CD14-positive monocyte (primary cell): ENCODE measurements around the gene ST8SIA3. TPM values are rescaled to one million over a fixed set of nuclear protein-coding genes. Genes with fewer than 3 reads are reported as not detected.
"Not testable (repeated sequence)": the region's sequence is repeated elsewhere in the genome, so short reads cannot be mapped to it uniquely, and the experiment has no call there.

Experiments
- DNase-seq, 3 donors: peaks; one replicate each; pipeline ENCODE4 v3.0.0-alpha.2; 2011 to 2022
- H2AFZ ChIP-seq: 2 replicates; pipeline ENCODE4 v1.6.0; 2012; ENCODE audit warnings: mild to moderate bottlenecking, low read depth, low read length, inconsistent platforms; ENCODE audit not compliant: insufficient read depth, poor library complexity, severe bottlenecking
- H3K27ac ChIP-seq, 2 donors: 1 replicate in 1 of 2; 2 replicates in 1 of 2; pipeline ENCODE4 v1.5.1; 2012 to 2013; ENCODE audit warnings: low read length in 2 of 2, control low read depth in 1 of 2, inconsistent platforms in 1 of 2, low read depth in 1 of 2, mild to moderate bottlenecking in 1 of 2
- H3K27me3 ChIP-seq, 2 donors: one replicate each; pipeline versions ENCODE4 v1.6.0 to v1.6.1; 2011 to 2013; ENCODE audit warnings: low read length in 2 of 2; ENCODE audit not compliant: control insufficient read depth in 2 of 2, insufficient read depth in 2 of 2
- H3K36me3 ChIP-seq, 2 donors: replicated peaks in 1 of 2; 1 replicate in 1 of 2; 2 replicates in 1 of 2; pipeline versions ENCODE4 v1.5.1 to v1.6.1; 2012 to 2013; ENCODE audit warnings: low read length in 2 of 2, control low read depth in 1 of 2, inconsistent platforms in 1 of 2, mild to moderate bottlenecking in 1 of 2; ENCODE audit not compliant: insufficient read depth in 2 of 2, control insufficient read depth in 1 of 2
- H3K4me1 ChIP-seq, 2 donors: 1 replicate in 1 of 2; 2 replicates in 1 of 2; pipeline versions ENCODE4 v1.5.1 to v1.6.1; 2012 to 2013; ENCODE audit warnings: low read length in 2 of 2, control low read depth in 1 of 2, inconsistent platforms in 1 of 2, mild to moderate bottlenecking in 1 of 2, moderate library complexity in 1 of 2; ENCODE audit not compliant: insufficient read depth in 2 of 2, control insufficient read depth in 1 of 2
- H3K4me2 ChIP-seq: replicated peaks from 2 replicates; pipeline ENCODE3; 2012; ENCODE audit warnings: low read length, moderate library complexity, mild to moderate bottlenecking; ENCODE audit not compliant: poor library complexity, severe bottlenecking; ENCODE audit errors: extremely low read depth
- H3K4me3 ChIP-seq, 3 experiments: fragments of 200-600 bp in 1 of 3; sonication (generic) in 1 of 3; replicated peaks in 1 of 3; 1 replicate in 2 of 3; 2 replicates in 1 of 3; pipeline ENCODE4 v1.5.1; 2011 to 2013; ENCODE audit warnings: low read length in 3 of 3, mild to moderate bottlenecking in 3 of 3, control low read depth in 2 of 3, low read depth in 2 of 3, inconsistent platforms in 1 of 3, moderate library complexity in 1 of 3
- H3K79me2 ChIP-seq: 2 replicates; pipeline ENCODE4 v1.6.0; 2012; ENCODE audit warnings: mild to moderate bottlenecking, control low read depth, inconsistent platforms, low read length, moderate library complexity; ENCODE audit not compliant: insufficient read depth
- H3K9ac ChIP-seq: 2 replicates; pipeline ENCODE4 v1.6.0; 2017; ENCODE audit warnings: low read length, mild to moderate bottlenecking; ENCODE audit not compliant: insufficient read depth, poor library complexity, severe bottlenecking
- H3K9me3 ChIP-seq, 2 donors: replicated peaks in 1 of 2; 1 replicate in 1 of 2; 2 replicates in 1 of 2; pipeline versions ENCODE4 v1.5.1 to v1.6.1; 2012 to 2013; ENCODE audit warnings: low read length in 2 of 2, control low read depth in 1 of 2; ENCODE audit not compliant: control insufficient read depth in 1 of 2, insufficient read depth in 1 of 2
- H4K20me1 ChIP-seq: 2 replicates; pipeline ENCODE4 v1.6.0; 2012; ENCODE audit warnings: mild to moderate bottlenecking, low read length, control low read depth, moderate library complexity; ENCODE audit not compliant: insufficient read depth
- H3K27ac Mint-ChIP-seq, 7 donors: one replicate each; pipeline ENCODE4 v1.8.0; 2020; ENCODE audit warnings: mild to moderate bottlenecking in 7 of 7, mixed read lengths in 7 of 7, moderate library complexity in 6 of 7, inconsistent platforms in 2 of 7
- H3K27me3 Mint-ChIP-seq, 3 donors: one replicate each; pipeline ENCODE4 v1.8.0; 2021 to 2022; ENCODE audit warnings: low read depth in 3 of 3, mild to moderate bottlenecking in 3 of 3, mixed read lengths in 3 of 3, moderate library complexity in 3 of 3, inconsistent platforms in 1 of 3
- H3K36me3 Mint-ChIP-seq, 2 donors: one replicate each; pipeline ENCODE4 v1.8.0; 2020; ENCODE audit warnings: mixed read lengths in 2 of 2, inconsistent platforms in 1 of 2, mild to moderate bottlenecking in 1 of 2
- H3K4me1 Mint-ChIP-seq: one replicate; pipeline ENCODE4 v1.8.0; 2020; ENCODE audit warnings: mild to moderate bottlenecking, mixed read lengths
- H3K4me3 Mint-ChIP-seq, 2 donors: one replicate each; pipeline ENCODE4 v1.8.0; 2020; ENCODE audit warnings: mild to moderate bottlenecking in 2 of 2, mixed read lengths in 2 of 2, moderate library complexity in 1 of 2
- H3K9me3 Mint-ChIP-seq, 7 donors: one replicate each; pipeline ENCODE4 v1.8.0; 2020 to 2022; ENCODE audit warnings: mixed read lengths in 7 of 7, mild to moderate bottlenecking in 6 of 7, moderate library complexity in 6 of 7, inconsistent platforms in 2 of 7
- WGBS: methylation state at CpG from one replicate; pipeline ENCODE4 v1.1.5; 2013; ENCODE audit warnings: missing lambda C conversion rate; ENCODE audit not compliant: insufficient coverage; 5-methylcytosine and 5-hydroxymethylcytosine counted together
- intact Hi-C, 2 donors: fragments of 100-400 bp; cut with micrococcal nuclease; formaldehyde crosslinking; loops; one replicate each; pipeline versions ENCODE4 v1.15.0 to v1.15.1; 2023
- polyA plus RNA-seq, 3 donors: library from polyadenylated mRNA; depleted of rRNA in 1 of 3; unstranded in 2 of 3; stranded (reverse) in 1 of 3; fragments of 300-500 nt in 2 of 3; fragments of >200 nt in 1 of 3; fragmentation: Illumina TruSeq in 2 of 3; gene quantifications; 1 replicate in 2 of 3; 2 replicates in 1 of 3; pipeline ENCODE4 v1.2.3, GENCODE V29; 2012 to 2021
- TF ChIP-seq, protein P1 (sequence below): fragments of 200-600 bp; IDR thresholded peaks from one replicate; pipeline ENCODE4 v1.8.0; 2022; ENCODE audit warnings: antibody characterized with exemption, mild to moderate bottlenecking

ST8SIA3 gene
- polyA plus RNA-seq, 3 donors: not detected

- H3K9me3 Mint-ChIP-seq, H3K9ac ChIP-seq, H3K4me2 ChIP-seq, H3K79me2 ChIP-seq, H3K36me3 Mint-ChIP-seq, H3K4me3 Mint-ChIP-seq, H4K20me1 ChIP-seq, H3K27ac Mint-ChIP-seq, H3K27ac ChIP-seq, H3K4me1 Mint-ChIP-seq, H3K4me3 ChIP-seq, H3K27me3 ChIP-seq, H3K27me3 Mint-ChIP-seq, DNase-seq, H3K9me3 ChIP-seq, intact Hi-C loops, H3K36me3 ChIP-seq, H3K4me1 ChIP-seq, H2AFZ ChIP-seq: not testable (repeated sequence)
- 93% methylated on average over 2 of the region's 7 CpGs for WGBS
These were observed 44.5 kb downstream of the ST8SIA3 start for GRCh38 chr18:57396831-57397230.

- Mint-ChIP-seq H3K27me3 (peaks cover 3 to 8% (median 6%) of the 10 kb centered on the region in 3 donors), H3K4me1 (no peaks in the 10 kb centered on the region), H3K36me3 (no peaks in the 10 kb centered on the region), H3K4me3 (no peak overlapping the region), H3K9me3 (peaks cover 0 to 8% (median 3%) of the 10 kb centered on the region in 7 donors), H3K27ac (no peak overlapping the region)
- Histone ChIP-seq H3K27ac (no peak overlapping the region), H2AFZ (no peak overlapping the region), H3K4me1 (no peaks in the 10 kb centered on the region), H3K4me2 (no peak overlapping the region), H4K20me1 (no peaks in the 10 kb centered on the region), H3K27me3 (no peaks in the 10 kb centered on the region), H3K9me3 (no peaks in the 10 kb centered on the region), H3K79me2 (no peaks in the 10 kb centered on the region), H3K9ac (no peak overlapping the region), H3K36me3 (no peaks in the 10 kb centered on the region), H3K4me3 (no peak overlapping the region)
- intact Hi-C loops: no loop called here
- DNase-seq: no peak
- TF ChIP-seq, protein P1, sequence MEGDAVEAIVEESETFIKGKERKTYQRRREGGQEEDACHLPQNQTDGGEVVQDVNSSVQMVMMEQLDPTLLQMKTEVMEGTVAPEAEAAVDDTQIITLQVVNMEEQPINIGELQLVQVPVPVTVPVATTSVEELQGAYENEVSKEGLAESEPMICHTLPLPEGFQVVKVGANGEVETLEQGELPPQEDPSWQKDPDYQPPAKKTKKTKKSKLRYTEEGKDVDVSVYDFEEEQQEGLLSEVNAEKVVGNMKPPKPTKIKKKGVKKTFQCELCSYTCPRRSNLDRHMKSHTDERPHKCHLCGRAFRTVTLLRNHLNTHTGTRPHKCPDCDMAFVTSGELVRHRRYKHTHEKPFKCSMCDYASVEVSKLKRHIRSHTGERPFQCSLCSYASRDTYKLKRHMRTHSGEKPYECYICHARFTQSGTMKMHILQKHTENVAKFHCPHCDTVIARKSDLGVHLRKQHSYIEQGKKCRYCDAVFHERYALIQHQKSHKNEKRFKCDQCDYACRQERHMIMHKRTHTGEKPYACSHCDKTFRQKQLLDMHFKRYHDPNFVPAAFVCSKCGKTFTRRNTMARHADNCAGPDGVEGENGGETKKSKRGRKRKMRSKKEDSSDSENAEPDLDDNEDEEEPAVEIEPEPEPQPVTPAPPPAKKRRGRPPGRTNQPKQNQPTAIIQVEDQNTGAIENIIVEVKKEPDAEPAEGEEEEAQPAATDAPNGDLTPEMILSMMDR: no peak
- WGBS: no CpG with 5 or more reads among the region's 2 CpGs
These were observed 45.2 kb downstream of the ST8SIA3 start for GRCh38 chr18:57397440-57398132.
